GM12873 (cell line): ENCODE results near the gene SUGP2.

ENCODE experiments used
- CTCF ChIP-seq: IDR thresholded peaks from 2 replicates; pipeline ENCODE4 v1.5.1; 2012; ENCODE audit warnings: low read depth, mild to moderate bottlenecking, moderate library complexity, low read length, control low read depth; ENCODE audit not compliant: insufficient read depth; ENCODE audit errors: missing control alignments

Gene SUGP2

GRCh38 chr19:18961767-18962620, 71.3 kb downstream of the SUGP2 start:
- TF ChIP-seq CTCF = no peak

- no peak for TF ChIP-seq CTCF
These were observed 72.9 kb downstream of the SUGP2 start for GRCh38 chr19:18960370-18960769.

- TF ChIP-seq CTCF = no peak
These were observed 78.3 kb downstream of the SUGP2 start for GRCh38 chr19:18955042-18955441.

GRCh38 chr19:18954094-18954493, 79.2 kb downstream of the SUGP2 start:
- no peak for TF ChIP-seq CTCF

- no peak for TF ChIP-seq CTCF
These were observed 81.5 kb downstream of the SUGP2 start for GRCh38 chr19:18951721-18952281.

GRCh38 chr19:18949858-18950257, 83.5 kb downstream of the SUGP2 start:
- TF ChIP-seq CTCF = no peak

- TF ChIP-seq CTCF = no peak
These were observed 84.4 kb downstream of the SUGP2 start for GRCh38 chr19:18948976-18949356.
